ENCODE measurements around the gene BEGAIN. TPM values are rescaled to one million over a fixed set of nuclear protein-coding genes. Genes with fewer than 3 reads are reported as not detected.

The BEGAIN gene
- total RNA-seq, 2 donors from 2014 or later, result 0.91 to 1.3 TPM

DNA sequence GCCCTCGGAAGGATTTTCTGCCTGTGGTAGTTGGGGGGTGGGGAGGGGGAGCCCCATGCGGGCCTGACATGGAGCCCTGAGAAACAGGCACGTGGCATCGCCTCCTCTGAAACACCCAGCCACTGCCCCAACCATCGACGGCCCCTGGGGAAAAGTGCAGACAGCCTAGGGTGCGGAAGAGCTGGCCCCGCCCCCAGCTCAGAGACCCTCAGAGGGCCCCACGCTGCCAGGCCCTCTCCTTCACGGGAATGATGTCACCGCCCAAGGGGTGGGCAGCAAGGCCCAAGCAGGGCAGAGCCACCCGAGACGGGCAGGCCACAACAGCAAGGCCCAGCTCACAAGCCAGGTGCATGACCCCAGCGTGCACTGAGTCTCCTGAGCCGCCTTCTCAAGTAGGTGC, 26.2 kb downstream of the BEGAIN start:
- Histone ChIP-seq H3K27me3 (ENCODE audit: control insufficient read depth, insufficient read depth, low read length, poor library complexity, severe bottlenecking) (peaks cover 35% of the 10 kb centered on the region), H3K36me3 (ENCODE audit: control insufficient read depth, insufficient read depth, low read length) (no peaks in the 10 kb centered on the region), H3K4me3 (ENCODE audit: low read length) (no peak overlapping the region), H3K27ac (ENCODE audit: low read depth, low read length) (no peak overlapping the region), H3K9ac (ENCODE audit: extremely low read depth, low read length, poor library complexity, severe bottlenecking) (no peak overlapping the region), H3K4me1 (ENCODE audit: control insufficient read depth, insufficient read depth, low read length) (no peaks in the 10 kb centered on the region), H3K9me3 (ENCODE audit: control insufficient read depth, low read length) (no peaks in the 10 kb centered on the region)
- no peaks in the 10 kb centered on the region for H3K36me3 Mint-ChIP-seq (ENCODE audit: low read depth)
- H3K4me3 Mint-ChIP-seq, result no peak overlapping the region
- 84 to 100% methylated on average over 4 to 15 of the region's 15 CpGs for WGBS, 2 experiments (ENCODE audit: insufficient coverage in 1 of 2, insufficient read length in 1 of 2)
- DNase-seq, result no peak
- peaks cover 38% of the 10 kb centered on the region for H3K27me3 Mint-ChIP-seq (ENCODE audit: insufficient read depth)
- H3K4me1 Mint-ChIP-seq, result no peaks in the 10 kb centered on the region
- TF ChIP-seq, protein P1, sequence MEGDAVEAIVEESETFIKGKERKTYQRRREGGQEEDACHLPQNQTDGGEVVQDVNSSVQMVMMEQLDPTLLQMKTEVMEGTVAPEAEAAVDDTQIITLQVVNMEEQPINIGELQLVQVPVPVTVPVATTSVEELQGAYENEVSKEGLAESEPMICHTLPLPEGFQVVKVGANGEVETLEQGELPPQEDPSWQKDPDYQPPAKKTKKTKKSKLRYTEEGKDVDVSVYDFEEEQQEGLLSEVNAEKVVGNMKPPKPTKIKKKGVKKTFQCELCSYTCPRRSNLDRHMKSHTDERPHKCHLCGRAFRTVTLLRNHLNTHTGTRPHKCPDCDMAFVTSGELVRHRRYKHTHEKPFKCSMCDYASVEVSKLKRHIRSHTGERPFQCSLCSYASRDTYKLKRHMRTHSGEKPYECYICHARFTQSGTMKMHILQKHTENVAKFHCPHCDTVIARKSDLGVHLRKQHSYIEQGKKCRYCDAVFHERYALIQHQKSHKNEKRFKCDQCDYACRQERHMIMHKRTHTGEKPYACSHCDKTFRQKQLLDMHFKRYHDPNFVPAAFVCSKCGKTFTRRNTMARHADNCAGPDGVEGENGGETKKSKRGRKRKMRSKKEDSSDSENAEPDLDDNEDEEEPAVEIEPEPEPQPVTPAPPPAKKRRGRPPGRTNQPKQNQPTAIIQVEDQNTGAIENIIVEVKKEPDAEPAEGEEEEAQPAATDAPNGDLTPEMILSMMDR (conservative IDR thresholded peaks at IDR 0.05), result no peak
- no peak overlapping the region for H3K27ac Mint-ChIP-seq
- no peaks in the 10 kb centered on the region for H3K9me3 Mint-ChIP-seq

DNA sequence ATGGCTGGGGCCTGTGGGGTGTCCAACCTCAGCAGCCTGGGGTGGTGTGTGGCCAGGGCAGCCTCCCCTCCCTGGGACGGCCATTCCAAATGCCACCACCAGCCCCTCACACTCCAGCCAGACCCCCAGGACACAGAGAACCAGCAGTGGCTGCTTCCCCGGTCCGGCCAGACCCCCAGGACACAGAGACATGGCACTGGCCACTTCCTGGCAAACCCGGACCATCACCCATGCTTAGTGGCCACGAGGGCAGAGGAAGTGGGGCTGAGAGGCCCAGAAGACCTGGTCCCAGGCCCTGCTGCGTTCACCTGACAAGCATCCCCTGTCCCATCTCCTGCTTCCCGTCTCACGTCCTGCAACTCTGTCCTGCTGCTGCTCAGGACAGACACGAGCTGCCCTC, 26.7 kb downstream of the BEGAIN start:
- TF ChIP-seq, protein P1 (conservative IDR thresholded peaks at IDR 0.05), result no peak
- DNase-seq, result no peak
- Mint-ChIP-seq H3K27me3 (ENCODE audit: insufficient read depth) (peaks cover 33% of the 10 kb centered on the region), H3K9me3 (no peaks in the 10 kb centered on the region), H3K4me3 (no peak overlapping the region), H3K27ac (no peak overlapping the region), H3K36me3 (ENCODE audit: low read depth) (no peaks in the 10 kb centered on the region), H3K4me1 (no peaks in the 10 kb centered on the region)
- no peak overlapping the region for H3K9ac ChIP-seq (ENCODE audit: extremely low read depth, low read length, poor library complexity, severe bottlenecking)
- no peaks in the 10 kb centered on the region for H3K4me1 ChIP-seq (ENCODE audit: control insufficient read depth, insufficient read depth, low read length)
- peaks cover 29% of the 10 kb centered on the region for H3K27me3 ChIP-seq (ENCODE audit: control insufficient read depth, insufficient read depth, low read length, poor library complexity, severe bottlenecking)
- no peak overlapping the region for H3K4me3 ChIP-seq (ENCODE audit: low read length)
- WGBS, 2 experiments (ENCODE audit: insufficient coverage in 1 of 2, insufficient read length in 1 of 2), result 90 to 91% methylated on average over 6 to 9 of the region's 9 CpGs
- H3K36me3 ChIP-seq (ENCODE audit: control insufficient read depth, insufficient read depth, low read length), result no peaks in the 10 kb centered on the region
- no peaks in the 10 kb centered on the region for H3K9me3 ChIP-seq (ENCODE audit: control insufficient read depth, low read length)
- no peak overlapping the region for H3K27ac ChIP-seq (ENCODE audit: low read depth, low read length)

DNA sequence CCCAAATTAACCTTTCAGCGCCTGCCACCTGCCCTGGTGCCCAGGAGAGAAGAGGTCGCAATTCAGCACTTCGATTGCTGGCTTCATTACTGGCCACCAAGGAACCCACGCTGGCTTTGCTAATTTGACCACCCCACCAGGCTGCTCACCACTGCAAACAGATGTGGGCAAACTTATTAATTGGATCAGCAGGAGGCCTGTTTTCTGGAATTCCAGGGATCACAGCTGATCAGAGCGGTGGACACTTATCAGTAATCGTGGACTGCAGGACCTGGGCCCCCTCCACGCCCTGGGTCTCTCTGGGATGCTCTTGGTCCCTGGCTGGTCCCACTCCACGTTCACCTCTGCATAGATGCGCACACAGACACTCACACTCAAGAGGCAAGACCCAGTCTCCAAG, 27.8 kb downstream of the BEGAIN start:
- Histone ChIP-seq H3K4me3 (ENCODE audit: low read length) (no peak overlapping the region), H3K4me1 (ENCODE audit: control insufficient read depth, insufficient read depth, low read length) (no peaks in the 10 kb centered on the region), H3K9me3 (ENCODE audit: control insufficient read depth, low read length) (no peaks in the 10 kb centered on the region), H3K27ac (ENCODE audit: low read depth, low read length) (no peak overlapping the region), H3K9ac (ENCODE audit: extremely low read depth, low read length, poor library complexity, severe bottlenecking) (no peak overlapping the region), H3K36me3 (ENCODE audit: control insufficient read depth, insufficient read depth, low read length) (no peaks in the 10 kb centered on the region), H3K27me3 (ENCODE audit: control insufficient read depth, insufficient read depth, low read length, poor library complexity, severe bottlenecking) (peaks cover 19% of the 10 kb centered on the region)
- no peaks in the 10 kb centered on the region for H3K4me1 Mint-ChIP-seq
- H3K27ac Mint-ChIP-seq, result no peak overlapping the region
- TF ChIP-seq, protein P1 (conservative IDR thresholded peaks at IDR 0.05), result no peak
- H3K27me3 Mint-ChIP-seq (ENCODE audit: insufficient read depth), result peaks cover 28% of the 10 kb centered on the region
- no peaks in the 10 kb centered on the region for H3K36me3 Mint-ChIP-seq (ENCODE audit: low read depth)
- WGBS, 2 experiments (ENCODE audit: insufficient coverage in 1 of 2, insufficient read length in 1 of 2), result 88 to 97% methylated on average over 6 to 9 of the region's 9 CpGs
- H3K4me3 Mint-ChIP-seq, result no peak overlapping the region
- no peaks in the 10 kb centered on the region for H3K9me3 Mint-ChIP-seq
- DNase-seq, result no peak
